Pons (tissue), 1 donor: ENCODE measurements around the gene DUSP7.

Experiments used
- DNase-seq: peaks from one replicate; pipeline ENCODE4 v3.0.0-alpha.2; 2016; ENCODE audit warnings: low spot score

DUSP7 gene

DNA sequence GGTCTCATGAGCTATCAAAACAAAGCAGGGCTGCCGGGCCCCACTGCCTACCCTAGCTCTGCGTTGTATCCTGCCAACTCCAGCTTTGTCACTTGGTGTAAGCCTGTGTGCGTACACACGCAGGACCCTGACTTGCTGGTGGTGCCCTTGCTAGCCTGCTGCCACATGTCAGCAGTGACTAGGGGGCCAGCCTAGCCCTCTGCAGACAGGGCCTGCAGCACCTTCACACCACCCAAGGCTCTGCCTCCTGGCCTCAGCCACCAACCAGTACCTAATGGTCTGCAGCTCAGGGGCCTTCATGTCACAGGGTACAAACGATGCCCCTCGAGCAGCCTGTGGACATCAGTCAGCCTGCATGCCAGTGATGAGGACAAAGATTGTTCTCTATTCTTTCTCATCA is 30.1 kb upstream of the DUSP7 start:
- DNase-seq, result no peak

DNA sequence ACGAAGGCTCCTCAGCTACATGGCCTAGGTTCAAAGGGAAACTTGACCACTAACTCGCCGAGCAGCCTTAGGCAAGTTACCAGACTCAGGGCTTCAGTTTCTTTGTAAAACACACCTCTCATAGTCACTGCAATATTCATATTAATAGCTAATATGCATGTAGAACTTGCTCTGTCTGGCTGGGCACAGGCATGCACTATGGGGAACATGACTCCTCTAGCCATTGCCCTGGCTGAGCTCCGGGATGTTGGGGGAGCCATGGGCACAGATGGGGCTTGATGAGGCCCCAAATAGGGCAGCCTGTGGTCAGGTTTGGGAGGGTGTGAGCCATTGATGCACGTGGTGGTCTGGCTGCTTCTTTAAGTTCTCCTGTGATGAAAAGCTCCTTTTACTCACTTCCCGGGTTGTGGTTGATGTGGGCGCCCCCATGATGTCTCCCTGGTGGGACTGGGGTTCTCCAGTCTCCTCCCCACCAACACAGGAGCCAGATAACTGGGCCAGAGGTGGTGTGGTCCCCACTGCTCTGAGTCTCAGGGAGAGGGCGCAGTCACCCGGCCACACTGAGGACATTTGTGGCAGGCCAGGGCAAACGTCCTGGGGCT is 29.4 kb upstream of the DUSP7 start:
- no peak for DNase-seq

GRCh38 chr3:52084954-52085680 is 28.7 kb upstream of the DUSP7 start:
- no peak for DNase-seq

DNA sequence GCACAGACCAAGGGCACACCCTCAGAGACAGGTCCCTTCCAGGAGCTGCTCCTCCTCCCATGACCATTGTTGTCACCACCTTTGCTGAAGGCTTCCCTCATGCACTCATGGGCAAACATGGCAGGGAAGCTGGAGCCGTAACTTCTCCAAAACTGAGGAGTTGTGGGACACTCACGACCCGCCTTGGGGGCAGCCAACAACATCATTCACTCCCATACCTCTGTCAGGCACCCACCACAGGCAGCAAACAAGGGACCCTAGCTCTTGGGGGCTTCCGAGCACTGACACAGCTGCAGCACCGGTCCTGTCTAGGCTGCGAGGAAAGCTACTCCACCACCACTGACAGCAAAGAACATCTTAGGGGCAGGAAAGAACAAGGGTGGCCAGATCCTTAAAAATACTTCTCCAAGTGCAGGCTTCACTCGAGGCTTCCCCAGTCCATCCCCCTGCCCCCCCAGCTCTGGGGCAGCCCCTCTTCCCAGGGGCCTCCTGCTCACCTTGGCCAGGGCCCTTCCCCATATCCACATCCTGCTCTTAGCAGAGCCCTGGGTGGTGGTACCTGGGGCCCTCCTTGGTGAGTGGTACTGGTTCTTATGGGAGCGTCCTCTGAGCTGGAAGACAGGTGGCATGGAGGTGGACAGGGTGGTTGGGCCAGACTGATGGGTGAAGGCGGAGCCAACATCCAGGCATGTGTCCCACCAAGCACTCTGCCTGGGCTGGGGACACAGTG is 28.0 kb upstream of the DUSP7 start:
- DNase-seq, result no peak

DNA sequence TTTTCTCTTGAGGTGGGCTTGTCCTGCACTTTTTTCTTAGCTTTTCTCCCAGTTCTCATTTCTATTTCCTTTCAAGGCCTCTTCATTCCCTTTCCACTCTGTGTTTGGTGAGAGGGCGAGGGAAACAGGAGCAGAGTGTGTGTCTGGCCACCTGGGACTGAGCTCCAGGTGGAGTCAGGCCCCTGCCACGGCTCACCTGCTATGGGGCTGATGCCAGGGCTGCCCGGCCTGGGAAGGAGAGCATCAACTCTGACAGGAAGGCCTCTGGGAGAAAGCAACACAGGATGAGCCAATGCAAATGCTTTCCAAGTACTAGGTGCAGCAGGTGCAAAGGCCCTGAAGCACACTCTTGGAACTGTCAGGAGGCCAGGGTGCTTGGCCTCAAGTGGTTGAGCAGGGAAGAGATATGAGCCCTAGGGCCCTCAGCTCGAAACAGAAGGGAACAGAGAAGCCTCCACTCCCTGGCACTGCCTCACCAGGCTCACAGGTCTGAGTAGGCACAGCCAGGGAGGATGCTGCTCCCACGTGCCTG is 27.3 kb upstream of the DUSP7 start:
- no peak for DNase-seq

GRCh38 chr3:52082951-52083350 is 26.6 kb upstream of the DUSP7 start:
- no peak for DNase-seq

DNA sequence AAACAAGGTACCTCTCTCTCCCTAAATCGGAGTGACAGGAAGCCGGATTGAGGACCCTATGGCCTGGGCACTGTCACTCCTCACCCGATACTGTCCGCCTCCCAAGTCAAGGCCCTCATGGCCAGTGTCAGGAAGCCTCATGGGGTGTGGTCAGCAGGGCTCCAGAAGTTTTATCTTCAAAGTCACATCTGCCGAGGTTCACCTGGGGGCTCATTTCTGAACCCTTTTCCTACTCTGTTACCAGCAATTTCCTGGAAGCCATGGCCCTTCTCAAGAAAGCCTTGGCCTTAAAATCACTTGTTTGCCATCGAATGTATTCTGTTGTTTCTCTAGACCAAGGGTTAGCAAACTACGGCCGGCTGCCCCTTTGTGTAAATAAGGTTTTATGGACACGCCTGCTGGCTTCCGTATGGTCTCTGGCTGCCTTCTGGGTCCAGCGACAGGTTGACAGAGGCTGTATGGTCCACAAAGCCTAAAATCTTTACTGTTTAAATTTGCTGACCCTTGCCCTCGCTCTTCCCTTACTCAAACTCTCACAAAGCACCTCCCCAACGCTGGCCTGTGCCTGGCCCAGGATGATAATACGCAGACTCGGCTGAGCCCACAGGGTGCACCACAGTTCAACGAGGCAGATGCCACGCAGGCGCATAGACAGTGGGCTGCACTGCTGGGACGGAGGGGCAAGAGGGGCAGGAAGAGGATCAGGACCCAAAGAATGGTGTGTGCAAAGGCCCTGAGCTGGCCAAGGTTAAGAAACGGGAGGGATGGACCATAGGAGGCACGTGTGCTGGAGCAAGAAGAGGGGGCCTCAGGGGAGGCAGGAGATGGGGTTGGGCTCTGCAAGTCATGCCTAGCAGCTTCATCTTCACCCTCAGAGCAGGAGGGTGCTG is 24.7 kb upstream of the DUSP7 start:
- no peak for DNase-seq

GRCh38 chr3:52079958-52080357 is 23.6 kb upstream of the DUSP7 start:
- no peak for DNase-seq

DNA sequence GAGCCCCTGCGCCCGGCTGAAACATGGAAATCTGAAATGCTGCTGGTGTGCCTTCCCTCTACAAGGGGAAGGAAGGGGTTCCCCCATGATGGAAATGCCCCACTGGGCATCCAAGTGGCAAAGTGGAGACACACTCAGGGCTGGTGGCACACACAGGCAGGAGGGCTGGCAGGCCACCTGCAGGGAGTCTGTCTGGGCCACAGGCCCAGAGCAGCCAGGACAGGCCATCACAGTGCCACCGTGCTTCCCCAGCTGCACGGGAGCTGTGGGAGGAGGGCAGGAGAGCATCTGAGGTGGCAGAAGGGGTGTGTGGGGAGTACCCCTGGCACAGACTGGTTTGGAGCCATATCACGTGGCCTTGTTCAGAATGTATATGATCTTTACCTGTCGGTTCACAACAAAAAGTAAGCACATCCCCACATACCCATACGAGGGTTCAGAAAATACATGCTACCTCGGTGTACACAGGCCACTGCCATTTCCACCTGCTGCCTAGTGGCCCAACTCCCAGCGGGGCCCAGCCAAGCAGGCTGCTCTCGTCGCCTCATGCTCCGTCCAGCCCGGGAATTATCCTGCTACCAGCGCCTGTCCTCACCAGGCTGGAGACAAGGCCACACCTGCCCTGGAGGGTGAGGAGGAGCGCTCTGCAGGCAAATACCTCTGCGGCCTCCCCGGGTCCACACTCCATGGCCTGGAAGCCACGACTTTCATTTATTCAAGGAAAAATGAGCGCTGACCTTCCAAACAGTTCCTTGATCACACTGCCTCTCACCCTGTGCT is 22.6 kb upstream of the DUSP7 start:
- no peak for DNase-seq

GRCh38 chr3:52077925-52078324 is 21.6 kb upstream of the DUSP7 start:
- DNase-seq, result no peak

DNA sequence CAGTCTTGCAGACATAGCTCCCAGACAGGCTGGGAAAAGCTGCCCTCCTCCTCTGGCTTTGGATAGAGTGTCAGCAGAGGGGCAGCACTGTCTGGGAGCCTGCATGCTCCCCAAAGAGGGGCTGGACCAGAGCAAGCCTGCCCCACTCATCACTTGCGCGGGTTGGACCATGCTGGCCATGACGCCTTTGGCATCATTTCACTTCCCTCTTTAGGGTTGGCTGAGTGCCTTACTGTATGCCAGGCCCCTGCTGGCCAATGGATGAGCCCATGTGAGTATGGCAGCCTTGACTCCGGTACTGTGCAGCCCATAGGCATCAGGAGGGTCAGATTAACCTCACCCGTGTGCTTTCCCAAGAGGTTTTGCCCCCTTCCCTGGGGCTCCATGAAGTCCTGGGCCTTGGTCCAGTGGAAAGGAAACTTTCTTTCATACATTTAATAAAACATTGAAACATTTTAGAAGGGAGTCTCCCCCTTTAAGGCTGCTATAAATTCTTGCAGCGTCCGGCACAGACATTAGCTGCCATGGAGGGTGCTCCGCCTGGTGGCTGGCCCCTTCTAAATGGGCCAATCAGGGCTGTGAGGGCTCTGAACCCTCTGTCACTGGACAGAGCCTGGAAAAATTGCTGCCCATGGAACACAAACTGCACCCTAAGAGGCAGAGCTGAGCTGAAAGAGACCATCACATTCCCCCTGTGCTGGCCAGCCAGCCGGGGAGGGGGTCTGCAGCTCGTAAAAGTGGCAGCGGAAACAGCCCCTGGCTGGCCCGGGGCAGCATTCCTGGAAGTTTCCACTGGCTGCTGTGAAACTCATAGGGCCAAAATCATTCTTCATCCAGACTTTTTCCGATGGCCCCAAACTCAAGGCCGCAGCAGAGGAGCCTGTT is 20.8 kb upstream of the DUSP7 start:
- no peak for DNase-seq

DNA sequence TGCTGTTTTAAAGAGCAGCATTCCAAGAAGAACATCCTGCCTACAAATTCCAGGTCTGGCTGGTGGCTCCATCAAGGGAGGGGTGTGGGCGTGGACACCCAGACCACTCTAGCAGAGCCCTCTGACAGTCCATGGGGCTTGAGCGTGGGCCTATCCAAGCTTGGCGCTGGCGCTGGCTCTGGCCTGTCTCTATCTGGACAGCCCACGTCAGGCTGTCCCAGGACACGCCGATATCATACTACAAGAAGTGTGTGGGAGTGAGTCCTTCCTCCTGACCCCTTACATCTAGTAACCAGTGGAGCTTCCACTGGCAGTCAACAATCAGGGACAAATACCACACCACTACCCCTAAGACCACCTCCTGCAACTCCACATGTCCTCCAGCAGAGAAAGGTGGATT is 17.1 kb upstream of the DUSP7 start:
- DNase-seq, result no peak

GRCh38 chr3:52072471-52072870 is 16.1 kb upstream of the DUSP7 start:
- no peak for DNase-seq

DNA sequence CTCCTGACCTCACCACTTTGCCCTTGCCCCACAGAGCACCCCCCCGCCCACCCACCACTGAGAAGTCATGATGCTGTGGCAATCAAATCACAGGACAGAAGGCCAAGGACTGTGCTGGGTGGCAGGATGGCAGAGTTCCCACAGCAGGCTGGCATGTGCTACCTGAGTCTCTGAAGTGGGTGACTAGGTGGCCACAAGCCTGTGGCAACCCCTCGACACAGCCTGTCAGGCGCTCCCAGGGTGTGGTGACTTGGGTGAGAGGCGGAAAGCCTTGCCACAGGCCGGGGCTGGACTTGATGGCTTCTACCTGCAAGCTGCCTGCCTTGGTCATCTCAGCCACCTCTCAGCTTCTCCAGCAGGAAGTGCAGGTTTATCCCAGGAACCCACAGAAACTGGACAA is 15.6 kb upstream of the DUSP7 start:
- DNase-seq, result no peak

DNA sequence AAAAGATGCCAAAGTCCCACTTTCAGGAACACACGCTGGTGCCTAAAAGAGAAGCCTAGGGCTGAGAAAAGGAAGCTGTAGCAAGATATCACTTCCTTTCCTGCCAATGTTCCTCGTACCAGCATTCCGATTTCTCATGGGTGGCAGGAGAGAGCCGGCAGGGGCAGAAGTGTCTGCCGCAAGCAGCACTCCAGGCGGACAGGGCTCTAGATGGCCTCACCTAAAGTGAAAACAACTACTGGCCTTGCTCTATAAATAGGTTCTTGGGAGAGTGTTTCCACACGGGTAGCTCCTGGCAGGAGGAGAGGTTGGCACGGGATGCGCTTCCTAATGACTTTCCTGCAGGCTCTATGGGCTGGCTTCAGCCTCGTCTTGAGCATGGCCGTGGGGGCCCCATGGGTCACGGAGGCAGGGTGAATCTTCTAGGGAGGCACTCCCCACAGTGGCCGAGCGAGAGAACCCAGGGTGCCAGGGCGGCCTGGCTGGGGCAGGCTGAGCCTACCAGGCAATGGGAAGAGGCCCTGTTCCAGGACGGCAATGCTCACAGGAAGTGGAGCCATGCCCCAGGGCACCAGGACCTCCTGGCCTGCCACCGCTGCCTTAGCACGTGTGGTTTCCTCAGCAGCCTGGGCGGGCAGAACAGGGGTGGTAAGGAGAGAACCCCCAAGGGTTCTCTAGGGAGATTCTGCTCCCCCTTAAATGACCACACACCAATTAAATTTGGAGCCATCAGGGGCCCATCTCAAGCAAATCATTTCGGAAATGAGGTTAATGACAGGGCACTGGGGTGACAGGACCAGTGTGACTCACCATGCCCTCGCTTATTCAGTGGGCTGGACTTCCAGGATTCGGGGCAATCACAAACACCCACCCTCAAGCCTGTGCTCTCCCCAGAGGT is 14.6 kb upstream of the DUSP7 start:
- DNase-seq, result no peak

DNA sequence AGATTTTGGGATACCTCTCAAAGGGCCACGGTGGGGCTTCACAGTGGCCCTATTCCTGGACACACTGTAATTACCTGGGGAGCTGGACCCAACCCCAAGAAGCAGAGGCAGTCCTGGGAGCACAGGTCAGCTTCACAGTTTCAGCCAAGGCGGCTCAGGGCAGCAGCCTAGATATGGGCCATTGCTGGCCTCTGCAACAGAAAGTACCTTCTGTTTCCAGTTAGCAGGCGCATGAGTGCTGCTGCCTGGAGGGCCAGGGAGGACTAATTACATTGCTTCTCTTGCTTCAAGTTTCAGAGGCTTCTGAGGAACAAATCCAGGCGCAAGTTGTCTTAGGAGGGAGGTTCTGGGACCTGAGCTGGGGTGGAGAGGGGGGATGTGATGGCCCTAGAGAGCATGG is 13.5 kb upstream of the DUSP7 start:
- DNase-seq, result no peak

GRCh38 chr3:52069135-52069534 is 12.8 kb upstream of the DUSP7 start:
- no peak for DNase-seq

DNA sequence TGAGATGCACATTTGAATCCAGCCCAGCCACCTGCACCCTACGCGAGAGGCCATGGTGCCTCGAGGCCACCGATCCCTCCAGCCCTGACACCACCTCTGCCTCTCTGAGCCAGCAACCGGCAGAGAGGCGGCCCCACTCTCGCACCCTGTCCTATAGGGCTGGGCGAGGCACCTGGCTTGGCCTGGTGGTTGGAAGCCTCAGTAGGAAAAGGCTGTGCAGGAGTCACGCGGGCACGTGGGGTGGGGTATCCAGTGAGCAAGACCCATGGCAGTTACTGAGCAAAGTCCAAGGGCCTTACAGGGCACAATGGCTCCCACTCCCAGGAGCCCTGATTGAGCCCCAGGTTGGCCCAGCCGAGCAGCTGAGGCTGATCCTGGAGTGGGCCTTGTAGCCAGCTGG is 12.4 kb upstream of the DUSP7 start:
- no peak for DNase-seq

GRCh38 chr3:52068055-52068571 is 11.7 kb upstream of the DUSP7 start:
- no peak for DNase-seq
